Measurements from ENCODE around the gene KCNQ1. TPM values are rescaled to one million over a fixed set of nuclear protein-coding genes. Genes with fewer than 3 reads are reported as not detected.
A peak's percentile ranks its signal among the peaks of the same experiment; 100 is the strongest.

KCNQ1 gene
- total RNA-seq, 1 experiment from 2014 or later: 9.2 TPM

GRCh38 chr11:2789331-2789730, 344.5 kb downstream of the KCNQ1 start:
- CTCF ChIA-PET: no interaction called here
- Mint-ChIP-seq H3K4me1 (ENCODE audit: low read depth, unreplicated experiment) (no peaks in the 10 kb centered on the region), H3K27me3 (ENCODE audit: unreplicated experiment) (peaks cover 61% of the 10 kb centered on the region), H3K27ac (ENCODE audit: unreplicated experiment) (no peak overlapping the region), H3K9me3 (ENCODE audit: low read depth, unreplicated experiment) (peaks cover 2% of the 10 kb centered on the region), H3K36me3 (ENCODE audit: insufficient read depth, unreplicated experiment) (peaks cover 7% of the 10 kb centered on the region), H3K4me3 (ENCODE audit: low read depth, unreplicated experiment) (no peak overlapping the region)
- no peak for TF ChIP-seq CTCF (IDR thresholded peaks at IDR 0.05; ENCODE audit: unreplicated experiment)
- DNase-seq: no peak
- intact Hi-C loops (cut with micrococcal nuclease; ENCODE audit: unreplicated experiment): no loop called here
- no TSS peak for BruUV-seq (replicated peaks)

- intact Hi-C loops (cut with micrococcal nuclease; ENCODE audit: unreplicated experiment): no loop called here
- H3K36me3 Mint-ChIP-seq (ENCODE audit: insufficient read depth, unreplicated experiment): peaks cover 7% of the 10 kb centered on the region
- CTCF ChIA-PET: no interaction called here
- TF ChIP-seq CTCF (IDR thresholded peaks at IDR 0.05; ENCODE audit: unreplicated experiment): no peak
- H3K9me3 Mint-ChIP-seq (ENCODE audit: low read depth, unreplicated experiment): peaks cover 2% of the 10 kb centered on the region
- no peak for DNase-seq
- no peak overlapping the region for H3K4me3 Mint-ChIP-seq (ENCODE audit: low read depth, unreplicated experiment)
- H3K27ac Mint-ChIP-seq (ENCODE audit: unreplicated experiment): no peak overlapping the region
- BruUV-seq (replicated peaks): no TSS peak
- no peaks in the 10 kb centered on the region for H3K4me1 Mint-ChIP-seq (ENCODE audit: low read depth, unreplicated experiment)
- H3K27me3 Mint-ChIP-seq (ENCODE audit: unreplicated experiment): peaks cover 68% of the 10 kb centered on the region
These were observed 345.2 kb downstream of the KCNQ1 start for GRCh38 chr11:2789791-2790567.

- H3K27ac Mint-ChIP-seq (ENCODE audit: unreplicated experiment): no peak overlapping the region
- TF ChIP-seq CTCF (IDR thresholded peaks at IDR 0.05; ENCODE audit: unreplicated experiment): no peak
- H3K4me1 Mint-ChIP-seq (ENCODE audit: low read depth, unreplicated experiment): no peaks in the 10 kb centered on the region
- peaks cover 7% of the 10 kb centered on the region for H3K36me3 Mint-ChIP-seq (ENCODE audit: insufficient read depth, unreplicated experiment)
- H3K9me3 Mint-ChIP-seq (ENCODE audit: low read depth, unreplicated experiment): peaks cover 2% of the 10 kb centered on the region
- H3K4me3 Mint-ChIP-seq (ENCODE audit: low read depth, unreplicated experiment): peak overlapping the region; percentile 62
- CTCF ChIA-PET: no interaction called here
- BruUV-seq (replicated peaks): no TSS peak
- H3K27me3 Mint-ChIP-seq (ENCODE audit: unreplicated experiment): peaks cover 68% of the 10 kb centered on the region
- no peak for DNase-seq
- intact Hi-C loops (cut with micrococcal nuclease; ENCODE audit: unreplicated experiment): no loop called here
These were observed 345.7 kb downstream of the KCNQ1 start for GRCh38 chr11:2790568-2790921.

GRCh38 chr11:2791139-2791520, 346.3 kb downstream of the KCNQ1 start:
- Mint-ChIP-seq H3K36me3 (ENCODE audit: insufficient read depth, unreplicated experiment) (peaks cover 7% of the 10 kb centered on the region), H3K4me3 (ENCODE audit: low read depth, unreplicated experiment) (peak overlapping the region; percentile 62), H3K27ac (ENCODE audit: unreplicated experiment) (no peak overlapping the region), H3K9me3 (ENCODE audit: low read depth, unreplicated experiment) (peaks cover 2% of the 10 kb centered on the region), H3K27me3 (ENCODE audit: unreplicated experiment) (peaks cover 68% of the 10 kb centered on the region), H3K4me1 (ENCODE audit: low read depth, unreplicated experiment) (no peaks in the 10 kb centered on the region)
- TF ChIP-seq CTCF (IDR thresholded peaks at IDR 0.05; ENCODE audit: unreplicated experiment): no peak
- intact Hi-C loops (cut with micrococcal nuclease; ENCODE audit: unreplicated experiment): no loop called here
- BruUV-seq (replicated peaks): no TSS peak
- CTCF ChIA-PET: no interaction called here
- no peak for DNase-seq

All from Calu3 (cell line).